Small intestine (tissue), 7 donors: ENCODE measurements around the gene NAV2. TPM values are rescaled to one million over a fixed set of nuclear protein-coding genes. Genes with fewer than 3 reads are reported as not detected.
A peak's percentile ranks its signal among the peaks of the same experiment; 100 is the strongest.

Experiments used
- DNase-seq, 2 donors: peaks; one replicate each; pipeline versions ENCODE4 v3.0.0 to v3.0.0-alpha.2; 2013
- FAIRE-seq: peaks from 2 replicates; lab custom pipeline; 2012; peaks lifted over from hg19 to GRCh38; lab: Jason Lieb, UNC
- H3K27ac ChIP-seq, 3 donors: one replicate each; pipeline ENCODE4 v1.5.1; 2013; ENCODE audit warnings: low read length in 2 of 3, mild to moderate bottlenecking in 2 of 3, control low read depth in 1 of 3, inconsistent platforms in 1 of 3, low read depth in 1 of 3, moderate library complexity in 1 of 3
- H3K27me3 ChIP-seq, 3 donors: one replicate each; pipeline ENCODE4 v1.6.1; 2013; ENCODE audit warnings: low read length in 3 of 3, inconsistent platforms in 1 of 3; ENCODE audit not compliant: control insufficient read depth in 3 of 3, insufficient read depth in 3 of 3
- H3K36me3 ChIP-seq, 3 donors: one replicate each; pipeline ENCODE4 v1.6.1; 2013; ENCODE audit warnings: low read length in 3 of 3, inconsistent platforms in 1 of 3, low read depth in 1 of 3, mild to moderate bottlenecking in 1 of 3, moderate library complexity in 1 of 3; ENCODE audit not compliant: control insufficient read depth in 3 of 3, insufficient read depth in 2 of 3
- H3K4me1 ChIP-seq, 3 donors: one replicate each; pipeline ENCODE4 v1.6.1; 2013; ENCODE audit warnings: low read length in 2 of 3, inconsistent platforms in 1 of 3, low read depth in 1 of 3, mild to moderate bottlenecking in 1 of 3, moderate library complexity in 1 of 3; ENCODE audit not compliant: control insufficient read depth in 3 of 3, insufficient read depth in 2 of 3
- H3K4me3 ChIP-seq, 3 donors: one replicate each; pipeline ENCODE4 v1.5.1; 2013; ENCODE audit warnings: low read length in 3 of 3, control low read depth in 1 of 3, inconsistent platforms in 1 of 3, low read depth in 1 of 3, mild to moderate bottlenecking in 1 of 3, moderate library complexity in 1 of 3
- H3K9me3 ChIP-seq, 2 donors: one replicate each; pipeline ENCODE4 v1.6.1; 2013; ENCODE audit warnings: low read depth in 1 of 2, low read length in 1 of 2; ENCODE audit not compliant: control insufficient read depth in 2 of 2, insufficient read depth in 1 of 2
- WGBS, 3 donors: extraction: QIAGEN DNeasy Blood & Tissue Kit; methylation state at CpG; one replicate each; pipeline ENCODE4 v1.1.7; 2013; 5-methylcytosine and 5-hydroxymethylcytosine counted together
- polyA plus RNA-seq, 4 donors: library from polyadenylated mRNA; stranded (reverse) in 3 of 4; unstranded in 1 of 4; fragments of 200-250 nt in 3 of 4; fragments of 120-200 nt in 1 of 4; gene quantifications; one replicate each; pipeline versions ENCODE4 v1.2.1 to v1.2.3, GENCODE V29; 2013
- donor health status: healthy with polysubstance abuse.
- donor health status: control.
- donor health status: control.
- donor health status: Bipolar disorder and iron deficiency.
- donor health status: healthy.

Gene NAV2
- polyA plus RNA-seq, 4 donors, result 1.6 to 6.5 (median 3.6) TPM

GRCh38 chr11:20159466-20160381 lies 447.1 kb downstream of the NAV2 start:
- 7 to 21% (median 20%) methylated on average over 56 to 65 of the region's 65 CpGs for WGBS, 3 donors
- no peak for DNase-seq
- Histone ChIP-seq H3K9me3 (no peaks in the 10 kb centered on the region), H3K4me1 (peaks cover 6 to 10% (median 8%) of the 10 kb centered on the region in 3 donors), H3K27me3 (peaks cover 10 to 96% (median 66%) of the 10 kb centered on the region in 3 donors), H3K4me3 (no peak overlapping the region), H3K36me3 (no peaks in the 10 kb centered on the region), H3K27ac (no peak overlapping the region)
- FAIRE-seq, result no peak

- Histone ChIP-seq H3K27me3 (peaks cover 10 to 98% (median 69%) of the 10 kb centered on the region in 3 donors), H3K27ac (no peak within 1 kb of the TSS), H3K9me3 (no peaks in the 10 kb centered on the region), H3K36me3 (no peaks in the 10 kb centered on the region), H3K4me3 (no peak within 1 kb of the TSS), H3K4me1 (peaks cover 6 to 10% (median 8%) of the 10 kb centered on the region in 3 donors)
- DNase-seq (no peak), FAIRE-seq (no peak)
- 7 to 18% (median 15%) methylated on average over 30 of the region's 30 CpGs for WGBS, 3 donors
Observed at GRCh38 chr11:20160425-20161229, 448.0 kb downstream of the NAV2 start, which contains the start of gene DBX1. Gene DBX1 (minus strand): TSS chr11:20160475. CDS start chr11:20160324, 151 bp downstream.

DNA sequence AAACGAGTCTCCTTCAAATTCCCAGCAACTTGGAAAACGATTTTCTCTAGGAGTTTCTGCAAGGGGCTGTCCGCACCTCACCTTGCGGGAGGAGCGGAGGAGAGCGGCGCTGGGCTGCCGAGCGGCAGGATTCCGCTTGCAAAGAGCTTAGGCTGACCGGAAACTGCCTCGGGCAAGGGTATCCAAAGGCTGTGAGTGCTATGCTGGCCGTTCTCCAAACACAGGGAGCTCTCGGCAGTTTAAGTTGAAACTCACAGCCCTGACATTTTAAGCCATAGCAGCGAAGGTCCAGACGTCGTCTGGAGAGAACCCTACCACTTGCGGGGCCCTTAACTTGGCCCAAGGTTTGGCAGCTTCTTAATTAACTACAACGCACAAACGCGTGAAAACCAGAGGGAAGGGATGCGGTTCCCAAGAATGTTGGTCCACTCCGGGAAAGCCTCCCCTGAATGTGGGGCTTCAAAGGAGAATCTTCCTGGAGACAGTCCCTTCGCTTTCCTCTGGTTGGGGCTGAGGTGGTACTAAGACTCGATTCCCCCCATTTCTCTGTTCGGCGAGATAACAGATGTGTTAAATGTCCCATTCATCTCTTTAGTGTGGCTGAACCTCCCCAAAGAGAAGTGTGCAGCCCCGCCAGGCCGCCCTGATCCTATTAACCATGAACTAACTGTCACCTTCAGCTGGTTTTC lies 448.7 kb downstream of the NAV2 start:
- no peaks in the 10 kb centered on the region for H3K9me3 ChIP-seq
- 6 to 15% (median 13%) methylated on average over 29 of the region's 29 CpGs for WGBS, 3 donors
- H3K27ac ChIP-seq, result no peak overlapping the region
- H3K36me3 ChIP-seq, result no peaks in the 10 kb centered on the region
- H3K27me3 ChIP-seq, result peaks cover 5 to 98% (median 61%) of the 10 kb centered on the region in 3 donors
- DNase-seq, result no peak
- H3K4me3 ChIP-seq, result no peak overlapping the region
- peaks cover 3 to 10% (median 6%) of the 10 kb centered on the region in 3 donors for H3K4me1 ChIP-seq
- no peak for FAIRE-seq

DNA sequence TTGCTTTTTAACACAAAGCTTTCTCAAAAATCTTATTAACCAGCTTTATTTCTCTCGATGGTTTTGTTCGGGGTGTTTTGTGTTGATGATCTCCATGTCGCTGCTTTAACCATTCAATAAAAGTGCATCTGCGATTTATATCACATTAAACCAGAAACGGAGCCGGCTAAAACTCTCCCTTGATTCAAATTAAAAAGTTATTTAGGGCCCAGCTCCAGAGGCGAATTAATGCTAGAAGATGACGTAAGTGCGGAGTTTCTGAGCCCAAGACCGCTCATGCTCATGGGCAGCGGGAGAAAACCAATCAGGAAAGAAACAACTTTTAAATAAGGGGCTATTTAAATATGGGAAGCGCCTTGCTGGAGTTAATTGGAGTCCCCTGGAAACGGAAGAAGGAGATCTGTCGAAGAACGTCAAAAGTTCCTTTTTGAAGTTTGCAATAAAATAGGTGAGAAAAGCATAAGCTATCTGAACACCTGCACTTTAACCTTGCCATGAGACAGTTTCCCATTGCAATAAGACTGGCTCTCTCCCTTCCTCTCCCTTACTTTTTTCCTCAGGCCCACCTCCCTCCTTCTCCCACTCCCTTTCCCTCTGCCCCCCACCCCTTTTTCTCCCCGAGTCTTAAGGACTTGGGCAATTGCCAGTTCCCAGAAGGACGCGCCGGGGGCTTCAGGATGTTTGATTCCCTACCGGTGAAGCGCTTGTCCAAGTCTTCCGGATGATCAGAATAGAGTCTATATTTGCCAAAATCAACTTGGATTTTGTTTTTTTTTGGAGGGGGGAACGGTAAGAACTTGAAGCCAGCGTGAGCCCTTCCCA lies 449.5 kb downstream of the NAV2 start:
- FAIRE-seq (no peak), DNase-seq (no peak)
- H3K36me3 ChIP-seq, result no peaks in the 10 kb centered on the region

GRCh38 chr11:20162824-20163782 lies 450.5 kb downstream of the NAV2 start:
- Histone ChIP-seq H3K9me3 (no peaks in the 10 kb centered on the region), H3K27ac (no peak overlapping the region), H3K4me3 (no peak overlapping the region), H3K4me1 (peaks cover 0 to 5% (median 2%) of the 10 kb centered on the region in 3 donors), H3K36me3 (no peaks in the 10 kb centered on the region), H3K27me3 (peaks cover 5 to 97% (median 61%) of the 10 kb centered on the region in 3 donors)
- FAIRE-seq, result no peak
- DNase-seq, result peak in 1 of 2 donors; percentile 33
- 2 to 8% (median 5%) methylated on average over 60 to 61 of the region's 61 CpGs for WGBS, 3 donors

More for the DNA sequence above, 449.5 kb downstream of the NAV2 start:
- H3K4me1 ChIP-seq, result peaks cover 0 to 7% (median 2%) of the 10 kb centered on the region in 3 donors
- WGBS, 3 donors, result 4 to 9% (median 6%) methylated on average over 24 of the region's 24 CpGs
- no peaks in the 10 kb centered on the region for H3K9me3 ChIP-seq
- H3K27ac ChIP-seq, result no peak overlapping the region
- H3K27me3 ChIP-seq, result peaks cover 5 to 97% (median 56%) of the 10 kb centered on the region in 3 donors
- no peak overlapping the region for H3K4me3 ChIP-seq

DNA sequence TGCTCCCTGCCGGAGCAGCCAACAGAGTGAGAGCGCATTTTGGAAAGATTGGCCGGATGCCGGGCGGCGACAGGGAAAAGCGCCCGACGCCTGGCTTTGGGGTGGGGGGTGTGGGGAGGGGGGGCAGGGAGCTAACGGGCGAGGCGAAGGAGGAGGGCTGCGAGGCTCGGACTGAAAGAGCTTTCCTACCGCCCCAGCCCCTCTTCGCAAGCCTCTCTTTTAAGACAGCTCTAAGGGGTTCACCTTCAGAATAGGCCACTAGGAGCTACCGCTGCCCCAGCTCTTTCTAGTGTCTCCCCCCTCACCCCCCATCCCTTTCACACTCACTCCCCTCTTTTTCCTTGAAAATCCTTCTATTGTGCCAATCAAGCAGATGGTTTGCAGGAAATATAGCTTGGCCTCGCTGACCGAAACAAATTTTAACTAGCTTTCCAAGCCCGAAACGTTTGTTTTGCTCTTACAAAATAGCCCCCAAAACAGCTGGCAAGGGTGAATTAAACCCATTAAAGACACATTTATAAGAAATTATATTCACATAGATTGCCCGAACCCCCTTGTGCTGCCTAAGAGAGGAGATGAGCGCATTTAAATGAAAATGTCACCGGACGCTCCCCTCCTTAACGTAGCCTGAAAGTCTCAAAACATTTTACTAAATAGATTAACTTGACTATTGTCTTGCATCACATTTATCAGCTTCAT lies 451.3 kb downstream of the NAV2 start:
- no peak overlapping the region for H3K4me3 ChIP-seq
- 5 to 14% (median 13%) methylated on average over 24 to 26 of the region's 26 CpGs for WGBS, 3 donors
- no peak overlapping the region for H3K27ac ChIP-seq
- DNase-seq (no peak), FAIRE-seq (no peak)
- no peaks in the 10 kb centered on the region for H3K9me3 ChIP-seq
- H3K27me3 ChIP-seq, result peaks cover 5 to 90% (median 56%) of the 10 kb centered on the region in 3 donors
- peaks cover 0 to 5% (median 2%) of the 10 kb centered on the region in 3 donors for H3K4me1 ChIP-seq
- H3K36me3 ChIP-seq, result no peaks in the 10 kb centered on the region
